Breast epithelium (tissue), 4 donors: ENCODE results near the gene CFAP70. TPM values are rescaled to one million over a fixed set of nuclear protein-coding genes. Genes with fewer than 3 reads are reported as not detected.

Source experiments
- DNase-seq, 2 donors: peaks; one replicate each; pipeline ENCODE4 v3.0.0-alpha.2; 2019; ENCODE audit warnings: low spot score in 2 of 2
- H3K27ac ChIP-seq, 2 donors: fragments of 200-600 bp; sonication (generic) in 1 of 2; one replicate each; pipeline ENCODE4 v1.5.1; 2016 to 2019; ENCODE audit warnings: mild to moderate bottlenecking in 1 of 2
- H3K27me3 ChIP-seq, 2 donors: fragments of 200-600 bp; sonication (generic) in 1 of 2; one replicate each; pipeline versions ENCODE4 v1.5.1 to v1.6.0; 2017 to 2019; ENCODE audit warnings: control low read depth in 1 of 2, mild to moderate bottlenecking in 1 of 2
- H3K36me3 ChIP-seq: fragments of 200-600 bp; one replicate; pipeline ENCODE4 v1.5.1; 2019
- H3K4me1 ChIP-seq, 2 donors: fragments of 200-600 bp; sonication (generic); one replicate each; pipeline ENCODE4 v1.5.1; 2016 to 2019; ENCODE audit warnings: control low read depth in 1 of 2
- H3K4me3 ChIP-seq, 3 donors: fragments of 200-600 bp; sonication (generic); 1 replicate in 2 of 3; 2 replicates in 1 of 3; pipeline ENCODE4 v1.5.1; 2016 to 2019; ENCODE audit warnings: mild to moderate bottlenecking in 3 of 3, moderate library complexity in 2 of 3
- H3K9me3 ChIP-seq, 2 donors: fragments of 200-600 bp; sonication (generic) in 1 of 2; one replicate each; pipeline ENCODE4 v1.5.1; 2016 to 2019; ENCODE audit warnings: control low read depth in 1 of 2
- POLR2A ChIP-seq: fragments of 450-650 bp; IDR thresholded peaks from one replicate; pipeline ENCODE4 v1.6.1; 2016; ENCODE audit warnings: antibody characterized with exemption, mild to moderate bottlenecking, moderate library complexity
- POLR2AphosphoS5 ChIP-seq, 3 donors: sonication (generic); formaldehyde crosslinking; IDR thresholded peaks; one replicate each; pipeline ENCODE4 v1.6.1; 2017; ENCODE audit warnings: antibody characterized with exemption in 3 of 3
- intact Hi-C: fragments of 100-400 bp; cut with DNase I; formaldehyde crosslinking; loops from one replicate; pipeline ENCODE4 v1.15.1; 2023; ENCODE audit warnings: low total_unique reads
- total RNA-seq, 3 donors: library from RNA; depleted of rRNA; stranded (reverse); fragments of >200 nt; gene quantifications; one replicate each; pipeline ENCODE4 v1.1.0, GENCODE V29; 2016
- TF ChIP-seq, protein P1 (sequence below), 3 donors: fragments of 450-650 bp; IDR thresholded peaks; one replicate each; pipeline ENCODE4 v1.5.1; 2016 to 2017; ENCODE audit warnings: antibody characterized with exemption in 3 of 3, mild to moderate bottlenecking in 3 of 3, moderate library complexity in 3 of 3

CFAP70 gene
- total RNA-seq, 3 donors from 2014 or later = 7.8 to 10.4 (median 9.2) TPM

DNA sequence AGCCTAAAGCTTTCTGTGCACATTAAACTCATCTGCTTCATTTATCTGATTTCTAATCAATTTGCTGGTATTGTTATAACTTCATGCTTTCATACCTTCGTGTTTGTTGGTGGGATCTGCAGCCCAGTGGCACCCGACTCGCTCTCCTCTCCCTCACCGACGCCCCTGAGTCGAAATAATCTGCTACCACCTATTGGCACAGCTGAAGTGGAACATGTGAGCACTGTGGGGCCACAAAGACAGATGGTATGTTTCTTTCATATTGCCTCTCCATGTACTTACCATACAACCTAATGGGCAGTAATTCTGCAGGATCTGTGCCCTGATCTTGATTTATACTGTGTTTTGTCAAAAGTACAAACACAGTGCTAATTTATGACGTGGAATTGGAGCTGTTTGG lies 124.0 kb downstream of the CFAP70 start:
- Histone ChIP-seq H3K27me3 (no peaks in the 10 kb centered on the region), H3K9me3 (no peaks in the 10 kb centered on the region), H3K27ac (no peak overlapping the region), H3K36me3 (no peaks in the 10 kb centered on the region), H3K4me1 (no peaks in the 10 kb centered on the region), H3K4me3 (no peak overlapping the region)
- no peak for TF ChIP-seq POLR2AphosphoS5 (IDR thresholded peaks at IDR 0.05)
- TF ChIP-seq, protein P1, sequence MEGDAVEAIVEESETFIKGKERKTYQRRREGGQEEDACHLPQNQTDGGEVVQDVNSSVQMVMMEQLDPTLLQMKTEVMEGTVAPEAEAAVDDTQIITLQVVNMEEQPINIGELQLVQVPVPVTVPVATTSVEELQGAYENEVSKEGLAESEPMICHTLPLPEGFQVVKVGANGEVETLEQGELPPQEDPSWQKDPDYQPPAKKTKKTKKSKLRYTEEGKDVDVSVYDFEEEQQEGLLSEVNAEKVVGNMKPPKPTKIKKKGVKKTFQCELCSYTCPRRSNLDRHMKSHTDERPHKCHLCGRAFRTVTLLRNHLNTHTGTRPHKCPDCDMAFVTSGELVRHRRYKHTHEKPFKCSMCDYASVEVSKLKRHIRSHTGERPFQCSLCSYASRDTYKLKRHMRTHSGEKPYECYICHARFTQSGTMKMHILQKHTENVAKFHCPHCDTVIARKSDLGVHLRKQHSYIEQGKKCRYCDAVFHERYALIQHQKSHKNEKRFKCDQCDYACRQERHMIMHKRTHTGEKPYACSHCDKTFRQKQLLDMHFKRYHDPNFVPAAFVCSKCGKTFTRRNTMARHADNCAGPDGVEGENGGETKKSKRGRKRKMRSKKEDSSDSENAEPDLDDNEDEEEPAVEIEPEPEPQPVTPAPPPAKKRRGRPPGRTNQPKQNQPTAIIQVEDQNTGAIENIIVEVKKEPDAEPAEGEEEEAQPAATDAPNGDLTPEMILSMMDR (IDR thresholded peaks at IDR 0.05) = no peak
- intact Hi-C loops = no loop called here
- DNase-seq = no peak

DNA sequence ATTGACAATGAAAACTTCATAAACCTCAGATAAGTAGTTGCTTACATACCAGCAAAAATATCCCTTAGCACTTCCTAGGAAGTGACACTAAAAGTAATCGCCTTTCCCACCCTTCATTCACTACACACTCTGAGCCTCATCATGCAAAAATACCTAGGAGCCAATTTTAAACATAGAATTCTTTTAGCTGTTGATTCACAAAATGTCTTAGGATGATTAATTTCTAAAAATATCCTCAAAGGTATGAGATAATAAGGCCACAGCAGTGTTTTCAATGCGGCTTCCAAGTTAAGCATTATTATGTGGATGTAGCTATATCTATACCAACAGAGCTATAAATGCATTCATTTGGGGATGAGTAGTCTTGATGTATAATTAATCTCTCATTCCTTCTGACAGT lies 124.8 kb downstream of the CFAP70 start:
- Histone ChIP-seq H3K9me3 (no peaks in the 10 kb centered on the region), H3K27ac (no peak overlapping the region), H3K36me3 (no peaks in the 10 kb centered on the region), H3K4me1 (no peaks in the 10 kb centered on the region), H3K4me3 (no peak overlapping the region), H3K27me3 (no peaks in the 10 kb centered on the region)
- DNase-seq = no peak
- intact Hi-C loops = no loop called here
- no peak for TF ChIP-seq POLR2A
- TF ChIP-seq, protein P1 (IDR thresholded peaks at IDR 0.05) = no peak
- no peak for TF ChIP-seq POLR2AphosphoS5 (IDR thresholded peaks at IDR 0.05)

DNA sequence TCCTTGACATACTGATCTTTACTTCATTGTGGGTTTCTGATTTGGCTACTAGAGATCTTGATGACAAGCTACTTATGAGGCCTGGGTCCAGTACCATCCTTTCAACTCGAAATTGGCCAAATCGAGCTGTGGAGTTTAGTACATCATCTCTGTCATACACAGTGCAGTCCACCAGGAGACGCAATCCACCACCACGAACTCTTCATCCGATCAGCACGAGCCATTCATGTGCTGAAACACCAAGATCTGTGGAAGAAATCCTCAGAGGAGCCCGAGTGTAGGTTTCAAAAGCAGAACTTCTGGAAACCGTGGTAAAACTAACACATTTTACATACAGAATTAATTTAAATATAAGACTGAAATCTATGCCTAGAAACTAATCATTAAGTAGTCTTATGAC lies 125.8 kb downstream of the CFAP70 start:
- intact Hi-C loops = no loop called here
- no peak for DNase-seq

DNA sequence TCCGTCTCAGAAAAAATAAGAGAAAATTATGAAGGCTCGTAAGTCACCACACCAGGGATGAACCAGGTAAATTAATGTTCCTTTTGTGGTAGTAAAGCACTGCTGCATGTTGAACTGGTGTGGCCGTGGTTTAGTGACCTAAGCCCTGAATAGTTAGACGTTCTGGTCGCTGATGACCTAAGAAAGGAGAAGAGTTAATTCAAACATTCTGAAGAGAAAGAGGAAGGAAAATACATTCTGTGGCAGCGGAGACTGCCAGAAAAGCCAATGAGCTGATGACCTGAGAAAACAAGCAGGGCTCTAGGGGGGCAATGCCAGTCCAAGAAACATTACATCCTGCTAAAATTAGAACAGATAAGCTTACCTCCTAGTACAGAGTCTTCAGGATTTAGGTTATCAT lies 129.1 kb downstream of the CFAP70 start:
- no peak for TF ChIP-seq POLR2A
- TF ChIP-seq POLR2AphosphoS5 (IDR thresholded peaks at IDR 0.05) = no peak
- TF ChIP-seq, protein P1 (IDR thresholded peaks at IDR 0.05) = no peak
- no peak overlapping the region for H3K27ac ChIP-seq
- no peaks in the 10 kb centered on the region for H3K36me3 ChIP-seq
- no peak for DNase-seq
- no peak overlapping the region for H3K4me3 ChIP-seq
- intact Hi-C loops = no loop called here
- no peaks in the 10 kb centered on the region for H3K9me3 ChIP-seq
- no peaks in the 10 kb centered on the region for H3K4me1 ChIP-seq
- H3K27me3 ChIP-seq = no peaks in the 10 kb centered on the region

More for the DNA sequence above, 125.8 kb downstream of the CFAP70 start:
- Histone ChIP-seq H3K4me1 (no peaks in the 10 kb centered on the region), H3K4me3 (no peak overlapping the region), H3K27ac (no peak overlapping the region), H3K27me3 (no peaks in the 10 kb centered on the region), H3K36me3 (no peaks in the 10 kb centered on the region), H3K9me3 (no peaks in the 10 kb centered on the region)
- TF ChIP-seq, protein P1 (IDR thresholded peaks at IDR 0.05) = no peak
- TF ChIP-seq POLR2A (no peak), POLR2AphosphoS5 (IDR thresholded peaks at IDR 0.05) (no peak)

DNA sequence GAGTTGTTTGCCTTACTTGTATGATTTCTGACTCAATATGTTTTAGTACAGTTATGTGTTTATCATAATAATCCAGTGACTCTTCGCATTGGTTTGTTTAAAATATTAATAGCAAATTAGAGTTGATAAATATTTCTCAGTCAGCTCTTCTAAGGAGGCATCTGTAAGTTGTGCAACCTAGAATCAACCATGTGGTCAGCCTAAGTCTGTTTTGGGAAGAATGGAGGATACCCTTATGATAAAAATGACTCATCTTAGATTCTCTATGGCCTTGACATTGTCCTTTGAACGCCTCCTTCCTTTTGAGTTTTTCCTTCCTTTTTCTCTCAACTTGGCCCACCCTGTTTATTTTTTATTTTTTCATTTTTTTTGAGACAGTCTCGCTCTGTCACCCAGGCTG lies 130.4 kb downstream of the CFAP70 start:
- Histone ChIP-seq H3K9me3 (no peaks in the 10 kb centered on the region), H3K4me3 (no peak overlapping the region), H3K36me3 (no peaks in the 10 kb centered on the region), H3K27me3 (no peaks in the 10 kb centered on the region), H3K4me1 (no peaks in the 10 kb centered on the region), H3K27ac (no peak overlapping the region)
- TF ChIP-seq POLR2AphosphoS5 (IDR thresholded peaks at IDR 0.05) (no peak), POLR2A (no peak)
- TF ChIP-seq, protein P1 (IDR thresholded peaks at IDR 0.05) = no peak
- intact Hi-C loops = no loop called here
- DNase-seq = no peak
